GM21825 (cell line): Measurements from ENCODE around the gene MAST1.
"Not testable (repeated sequence)": the region's sequence is repeated elsewhere in the genome, so short reads cannot be mapped to it uniquely, and the experiment has no call there.

Experiments
- ATAC-seq: cut with Tn5 transposase; IDR thresholded peaks from one replicate; pipeline ENCODE4 v1.9.1; 2021; ENCODE audit warnings: mild to moderate bottlenecking, moderate library complexity; ENCODE audit not compliant: unreplicated experiment

Gene MAST1

DNA sequence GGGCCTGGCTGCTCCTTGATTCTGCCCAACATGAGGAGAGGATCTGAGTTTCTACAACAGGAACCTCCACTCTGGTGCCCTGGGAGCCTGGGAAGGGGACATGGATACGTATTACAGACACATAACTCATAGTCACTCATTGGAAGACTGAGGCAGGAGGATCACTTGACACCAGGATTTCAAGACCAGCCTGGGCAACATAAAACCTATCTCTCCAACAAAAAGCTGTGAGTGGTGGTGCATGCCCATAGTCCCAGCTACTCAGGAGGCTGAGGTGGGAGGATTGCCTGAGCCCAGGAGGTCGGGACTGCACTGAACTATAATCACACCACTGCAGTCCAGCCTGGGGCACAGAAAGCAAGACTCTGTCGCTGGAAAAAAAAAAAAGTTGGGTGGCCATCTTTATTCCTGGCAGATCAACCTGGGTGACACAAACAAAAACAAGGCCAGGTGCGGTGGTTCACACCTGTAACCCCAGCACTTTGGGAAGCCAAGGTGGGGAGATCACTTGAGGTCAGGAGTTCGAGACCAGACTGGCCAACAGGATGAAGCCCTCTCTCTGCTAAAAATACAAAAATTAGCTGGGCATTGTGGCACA lies 49.8 kb downstream of the MAST1 start:
- no peak for ATAC-seq

DNA sequence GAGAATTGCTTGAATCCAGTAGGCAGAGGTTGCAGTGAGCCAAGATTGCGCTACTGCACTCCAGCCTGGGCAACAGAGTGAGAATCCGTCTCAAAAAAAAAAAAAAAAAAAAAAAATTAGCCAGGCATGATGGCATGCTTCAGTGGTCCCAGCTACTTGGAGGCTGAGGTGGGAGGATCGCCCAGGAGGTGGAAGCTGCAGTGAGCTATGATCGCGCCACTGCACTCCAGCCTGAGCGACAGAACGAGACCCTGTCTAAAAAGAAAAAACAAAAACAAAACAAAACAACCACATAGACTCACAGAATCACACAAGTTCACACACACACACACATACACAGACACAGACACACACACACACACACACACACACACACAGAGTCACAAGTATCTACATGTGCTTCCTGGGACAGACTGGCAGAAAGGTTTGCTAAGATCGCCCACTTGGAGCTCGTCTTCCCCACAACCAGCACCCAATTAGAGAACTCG lies 52.0 kb downstream of the MAST1 start:
- ATAC-seq, result not testable (repeated sequence)

DNA sequence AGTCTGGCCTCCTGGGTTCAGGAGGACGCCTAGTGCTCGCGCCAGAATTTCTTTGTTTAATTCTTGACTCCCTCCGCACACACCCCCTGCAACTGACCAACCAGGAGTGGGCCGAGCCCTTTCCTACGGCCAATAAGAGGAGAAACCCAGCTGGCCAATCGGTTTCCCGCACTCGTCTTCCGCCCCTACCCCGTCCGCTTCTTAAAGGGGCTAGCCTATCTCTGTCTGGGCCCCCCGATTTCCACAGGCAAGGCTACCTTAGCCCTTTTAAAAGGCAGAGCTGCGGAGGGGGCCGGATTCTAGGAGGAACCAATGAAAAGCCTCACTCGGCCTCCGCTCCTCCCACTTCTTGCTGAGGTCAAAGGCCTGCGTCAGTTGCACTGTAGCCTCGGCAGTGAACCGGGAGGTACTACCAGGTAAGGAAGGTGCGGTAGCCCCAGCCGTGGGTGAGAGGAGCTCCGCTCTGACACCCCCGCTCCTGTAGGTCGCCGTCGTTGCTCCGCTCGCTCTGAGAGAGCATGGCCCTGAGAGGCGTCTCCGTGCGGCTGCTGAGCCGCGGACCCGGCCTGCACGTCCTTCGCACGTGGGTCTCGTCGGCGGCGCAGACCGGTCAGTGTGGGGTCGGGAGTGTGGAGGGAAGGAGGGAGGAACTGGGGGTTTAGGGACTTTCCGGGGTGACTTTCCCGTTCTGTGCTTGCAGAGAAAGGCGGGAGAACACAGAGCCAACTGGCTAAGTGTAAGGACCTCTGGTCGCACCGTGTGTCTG lies 52.7 kb downstream of the MAST1 start, which contains the start of gene GCDH:
Gene GCDH, plus strand, starts transcription at position 374 of the 766 bp plus-strand sequence. Its CDS starts 145 bp downstream, at position 519.
- peak; percentile 79 for ATAC-seq

DNA sequence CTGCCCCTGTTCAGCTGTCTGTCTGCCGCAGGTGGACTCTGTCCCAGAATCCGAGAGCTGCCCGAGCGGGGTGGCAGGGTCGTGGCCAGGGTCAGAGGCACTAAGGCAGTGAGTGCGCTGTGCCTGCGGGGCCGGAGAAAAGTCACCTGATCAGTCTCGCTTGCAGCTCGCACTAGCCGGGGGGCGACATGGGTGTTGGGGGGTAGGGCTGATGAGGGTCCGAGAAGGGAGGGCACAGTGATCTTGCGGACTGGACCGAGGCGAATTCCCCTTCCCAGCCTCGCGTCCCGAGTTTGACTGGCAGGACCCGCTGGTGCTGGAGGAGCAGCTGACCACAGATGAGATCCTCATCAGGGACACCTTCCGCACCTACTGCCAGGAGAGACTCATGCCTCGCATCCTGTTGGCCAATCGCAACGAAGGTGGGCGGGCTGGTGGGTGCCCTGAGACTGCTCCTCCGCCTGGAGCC lies 53.3 kb downstream of the MAST1 start:
- ATAC-seq, result no peak

DNA sequence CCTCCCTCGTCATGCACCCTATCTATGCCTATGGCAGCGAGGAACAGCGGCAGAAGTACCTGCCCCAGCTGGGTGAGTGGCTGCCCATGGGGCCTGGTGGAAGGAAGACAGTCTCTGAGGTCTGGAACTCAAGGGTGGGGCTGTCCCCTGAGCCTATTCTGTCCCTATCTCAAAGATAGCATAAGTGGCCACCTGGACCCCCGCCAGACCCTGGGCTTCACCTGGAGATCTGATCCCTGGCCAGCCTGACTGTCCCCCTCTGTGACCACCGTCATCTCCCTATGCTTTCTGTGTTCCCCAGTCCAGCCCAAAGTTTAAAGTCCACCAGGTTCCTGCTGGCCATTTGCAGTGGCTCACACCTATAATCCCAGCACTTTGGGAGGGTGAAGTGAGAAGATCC lies 55.3 kb downstream of the MAST1 start:
- no peak for ATAC-seq

DNA sequence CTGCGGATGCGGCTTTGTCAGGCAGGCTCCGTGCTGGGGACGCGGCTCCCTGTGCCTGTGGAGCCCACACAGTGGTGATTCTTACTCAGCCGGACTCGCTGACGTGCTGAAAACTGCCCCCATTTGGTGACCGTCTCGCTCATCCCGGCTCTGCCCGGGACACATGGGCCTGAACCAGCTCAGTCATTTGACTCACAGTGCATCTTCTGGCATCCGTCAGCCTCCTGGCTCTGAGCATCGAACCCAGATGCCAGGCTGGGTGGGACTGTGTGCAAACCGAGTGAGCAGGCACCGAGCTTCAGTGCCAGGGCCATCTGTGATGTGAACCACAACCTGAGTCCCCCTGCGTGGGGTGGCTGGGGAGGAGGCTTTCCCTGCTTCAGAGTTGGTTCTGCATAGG lies 58.1 kb downstream of the MAST1 start:
- no peak for ATAC-seq

DNA sequence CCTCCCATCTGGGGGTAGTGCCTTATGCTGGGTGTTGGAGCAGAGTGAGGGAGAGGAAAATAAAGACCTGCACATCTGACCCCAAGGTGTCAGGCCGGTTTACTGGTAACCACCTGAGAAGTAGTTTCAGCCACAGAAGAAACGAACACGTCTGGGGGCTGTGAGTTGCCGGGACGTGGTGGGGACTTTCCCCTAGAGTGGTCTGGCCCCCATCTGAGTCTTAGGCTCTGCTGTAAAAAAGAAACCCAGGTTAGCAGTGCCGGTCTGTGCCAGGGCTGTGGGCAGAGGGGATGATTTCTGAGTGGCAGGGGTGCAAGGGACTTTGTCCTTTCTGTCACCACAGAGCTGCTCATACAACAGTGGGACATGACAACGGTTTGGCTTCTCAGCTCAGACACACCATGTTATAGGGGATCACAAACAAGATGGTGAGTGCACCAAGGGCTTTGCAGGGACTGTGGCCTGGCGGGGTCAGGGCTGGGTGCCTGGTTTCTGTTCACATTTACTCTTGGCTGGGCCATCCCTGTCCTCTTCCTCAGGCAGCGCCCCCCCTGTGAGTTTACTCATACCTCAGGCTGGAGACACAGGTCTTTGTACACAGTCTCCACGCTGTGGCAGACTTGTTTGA lies 61.7 kb downstream of the MAST1 start:
- peak; percentile 61 for ATAC-seq

DNA sequence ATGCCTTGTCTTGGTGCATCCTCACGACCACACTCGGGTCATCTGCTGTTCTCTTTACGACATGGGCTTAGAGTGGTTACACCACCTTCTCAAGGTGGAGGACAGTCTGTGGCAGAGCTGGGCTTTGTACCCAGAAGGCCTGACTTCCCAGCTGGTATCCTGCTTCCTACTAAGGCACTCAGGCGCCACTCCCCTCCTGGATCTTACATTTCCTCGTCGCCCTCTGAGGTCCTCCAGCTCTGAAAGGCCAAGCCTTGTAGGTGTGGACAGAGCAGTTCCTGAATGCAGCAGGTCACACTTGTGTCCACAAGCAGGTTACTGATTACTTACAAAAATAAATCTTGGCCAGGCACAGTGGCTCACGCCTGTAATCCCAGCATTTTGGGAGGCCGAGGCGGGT lies 68.9 kb downstream of the MAST1 start:
- no peak for ATAC-seq

DNA sequence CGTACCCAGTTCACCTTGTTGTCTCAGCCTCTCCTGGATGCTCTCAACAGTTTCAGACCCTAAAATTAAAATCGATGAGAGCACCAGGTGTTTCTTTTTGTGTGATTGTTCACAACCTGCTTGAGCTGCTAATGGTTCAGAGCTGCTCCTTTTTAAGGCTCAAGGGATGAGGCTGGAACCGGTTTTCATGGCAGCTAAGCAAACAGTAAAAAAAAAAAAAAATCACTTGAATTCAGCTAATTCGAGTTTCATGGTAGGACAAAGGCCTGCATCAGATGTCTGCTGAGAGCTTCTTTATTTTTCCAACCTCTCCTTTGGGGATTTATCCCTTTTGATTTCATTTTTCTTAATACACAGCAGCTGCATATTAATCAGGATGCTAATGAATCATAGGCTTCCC lies 74.3 kb downstream of the MAST1 start:
- no peak for ATAC-seq

DNA sequence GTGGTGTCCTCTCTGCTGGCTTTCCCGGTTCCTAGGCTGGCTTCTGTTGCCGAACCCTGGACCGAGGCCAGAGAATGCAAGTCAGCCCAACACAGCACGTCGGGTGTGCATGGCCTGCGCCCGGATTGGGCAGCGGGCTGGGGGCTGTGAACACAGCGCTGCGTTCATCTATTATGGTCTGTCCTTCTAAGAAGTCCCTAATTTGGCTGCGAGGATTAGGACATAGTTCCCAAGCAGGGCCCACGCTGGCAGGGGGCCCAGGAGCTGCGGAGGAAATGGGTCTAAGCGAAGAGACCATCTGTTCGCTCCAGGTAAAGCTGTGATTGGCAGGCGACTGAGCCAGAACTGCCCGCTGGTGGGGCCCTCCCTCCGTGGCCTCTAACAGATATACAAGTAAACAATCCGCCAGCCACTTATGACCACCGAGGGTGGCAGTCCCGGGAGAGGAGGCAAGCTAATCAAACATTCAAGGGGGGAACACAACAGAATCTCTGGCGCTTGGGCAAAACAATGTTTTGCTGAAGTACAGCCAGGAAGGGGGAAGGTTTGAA lies 74.8 kb downstream of the MAST1 start:
- ATAC-seq, result no peak

DNA sequence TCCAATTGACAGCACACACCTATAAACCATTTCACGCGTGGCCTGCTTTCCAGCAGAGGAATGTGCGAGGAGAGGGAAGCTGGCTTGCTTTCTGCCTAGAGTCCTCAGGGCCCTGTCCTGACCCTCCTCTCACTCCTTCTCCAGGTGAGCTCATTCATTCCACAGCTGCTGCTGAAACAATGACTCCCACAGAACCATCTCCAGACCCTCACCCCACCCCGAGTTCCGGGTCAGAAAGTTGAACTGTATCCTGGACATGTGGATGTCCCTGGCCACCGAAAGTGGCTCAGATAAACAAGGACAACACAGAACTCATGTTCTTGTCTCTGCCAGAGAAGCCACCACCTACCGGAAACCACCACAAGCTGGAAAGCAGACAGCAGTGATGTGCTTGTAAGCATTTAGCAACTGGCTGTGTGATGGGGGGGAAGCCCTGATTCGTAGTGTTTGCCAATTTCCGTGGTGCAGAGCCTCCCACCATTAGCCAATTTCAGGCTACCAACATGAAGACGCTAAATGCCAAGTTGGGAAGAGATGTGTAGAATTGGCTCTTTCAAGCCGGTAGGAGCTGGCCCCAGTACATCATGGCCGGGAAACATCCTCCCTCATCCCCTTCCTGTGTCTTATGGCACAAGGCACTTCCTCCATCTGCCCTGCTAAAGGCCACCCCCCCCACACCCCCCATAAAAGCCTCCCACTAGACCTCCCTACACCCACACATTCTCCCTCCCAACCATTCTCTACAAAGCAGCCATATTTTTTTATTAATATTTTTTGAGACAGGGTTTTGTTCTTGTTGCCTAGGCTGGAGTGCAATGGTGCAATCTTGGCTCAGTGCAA lies 75.8 kb downstream of the MAST1 start:
- ATAC-seq, result no peak

DNA sequence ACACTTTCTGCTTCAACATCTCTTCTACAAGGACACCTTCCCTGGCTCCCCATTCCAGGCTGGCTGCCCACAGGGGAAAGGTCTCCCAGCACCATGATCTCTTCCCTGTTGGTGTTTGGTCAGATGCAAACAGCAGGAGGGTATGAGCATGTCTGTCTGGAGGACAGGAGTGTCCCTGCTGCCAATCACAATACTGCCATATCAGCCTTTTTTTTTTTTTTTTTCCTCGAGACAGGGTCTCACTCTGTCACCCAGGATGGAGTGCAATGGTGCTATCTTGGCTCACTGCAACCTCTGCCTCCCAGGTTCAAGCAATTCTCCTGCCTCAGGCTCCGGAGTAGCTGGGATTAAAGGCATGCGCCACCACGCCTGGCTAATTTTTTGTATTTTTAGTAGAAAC lies 77.5 kb downstream of the MAST1 start:
- not testable (repeated sequence) for ATAC-seq

DNA sequence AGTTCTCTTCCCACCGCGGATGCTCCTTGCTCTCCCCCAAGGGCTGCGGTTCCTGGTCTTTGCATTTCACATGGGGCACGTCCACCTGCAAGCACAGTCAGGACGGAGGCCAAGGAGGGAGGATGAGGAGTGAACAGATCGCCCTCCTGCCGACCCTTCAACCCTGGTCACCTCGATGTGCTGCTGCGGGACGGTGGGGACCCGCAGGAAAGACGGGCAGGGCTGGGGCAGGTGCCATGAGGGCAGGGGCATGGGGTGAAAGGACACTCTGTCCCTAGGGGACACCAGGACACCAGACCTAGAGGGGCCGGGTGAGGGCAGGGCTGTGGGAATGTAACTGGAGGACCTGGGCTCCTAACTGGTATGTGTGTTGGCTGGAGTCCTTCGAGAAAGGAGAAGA lies 79.9 kb downstream of the MAST1 start:
- ATAC-seq, result no peak

DNA sequence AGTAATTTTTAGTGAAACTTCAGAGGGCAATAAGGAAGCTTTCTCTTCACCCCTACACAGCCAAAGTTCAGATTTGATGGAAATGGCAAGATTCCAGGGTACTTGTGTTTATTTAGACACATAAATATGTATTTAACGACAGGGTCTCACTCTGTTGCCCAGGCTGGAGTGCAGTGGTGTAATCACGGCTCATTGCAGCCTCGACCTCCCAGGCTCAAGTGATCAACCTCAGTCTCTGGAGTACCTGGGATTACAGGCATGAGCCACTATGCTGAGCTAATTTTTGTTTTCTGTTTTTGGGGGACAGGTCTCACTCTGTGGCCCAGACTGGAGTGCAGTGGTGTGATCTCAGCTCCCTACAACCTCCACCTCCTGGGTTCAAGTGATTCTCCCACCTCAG lies 82.7 kb downstream of the MAST1 start:
- no peak for ATAC-seq

DNA sequence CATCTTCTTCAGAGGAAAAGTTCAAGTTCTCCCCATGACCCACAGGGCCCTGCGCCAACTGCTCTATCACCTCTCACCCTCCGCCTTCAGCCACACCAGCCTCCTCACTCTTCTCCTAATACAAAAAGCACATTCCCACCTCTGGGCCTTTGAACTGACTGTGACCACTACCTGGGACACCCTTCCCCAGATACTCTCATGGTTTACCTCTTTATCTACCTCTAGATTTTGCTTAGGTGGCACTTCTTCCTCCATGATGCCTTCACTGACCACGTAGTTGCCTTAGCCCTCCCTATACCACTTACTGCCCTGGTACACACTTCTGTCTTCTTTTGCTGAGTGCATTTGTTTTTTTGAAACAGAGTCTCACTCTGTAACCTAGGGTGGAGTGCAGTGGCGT lies 84.6 kb downstream of the MAST1 start:
- ATAC-seq, result no peak
